Osteocyte (in vitro differentiated cells): ENCODE measurements around the gene PEX11G. TPM values are rescaled to one million over a fixed set of nuclear protein-coding genes. Genes with fewer than 3 reads are reported as not detected.
"Not testable (repeated sequence)": the region's sequence is repeated elsewhere in the genome, so short reads cannot be mapped to it uniquely, and the experiment has no call there.

Source experiments
- DNase-seq: peaks from one replicate; pipeline ENCODE4 v3.0.0; 2021; ENCODE audit warnings: mixed read lengths; ENCODE audit not compliant: unreplicated experiment; ENCODE audit errors: extremely low spot score
- H3K27ac Mint-ChIP-seq: one replicate; pipeline ENCODE4 v1.8.0; 2021; ENCODE audit warnings: mild to moderate bottlenecking, mixed read lengths; ENCODE audit not compliant: unreplicated experiment
- H3K27me3 Mint-ChIP-seq: one replicate; pipeline ENCODE4 v1.8.0; 2021; ENCODE audit warnings: mixed read lengths; ENCODE audit not compliant: unreplicated experiment
- H3K36me3 Mint-ChIP-seq: one replicate; pipeline ENCODE4 v1.8.0; 2021; ENCODE audit warnings: mixed read lengths; ENCODE audit not compliant: unreplicated experiment
- H3K4me1 Mint-ChIP-seq: one replicate; pipeline ENCODE4 v1.8.0; 2021; ENCODE audit warnings: mixed read lengths; ENCODE audit not compliant: unreplicated experiment
- H3K4me3 Mint-ChIP-seq: one replicate; pipeline ENCODE4 v1.8.0; 2021; ENCODE audit warnings: mild to moderate bottlenecking, moderate library complexity, mixed read lengths; ENCODE audit not compliant: unreplicated experiment
- H3K9me3 Mint-ChIP-seq: one replicate; pipeline ENCODE4 v1.8.0; 2021; ENCODE audit warnings: mixed read lengths; ENCODE audit not compliant: unreplicated experiment
- CTCF ChIP-seq: fragments of 200-600 bp; sonication (generic); IDR thresholded peaks from 2 replicates; pipeline ENCODE4 v1.5.0; 2021; ENCODE audit warnings: antibody characterized with exemption, mild to moderate bottlenecking, moderate library complexity
- total RNA-seq: library from RNA; stranded (reverse); gene quantifications from 2 replicates; pipeline ENCODE4 v1.2.1, GENCODE V29; 2021

PEX11G gene
- total RNA-seq, 1 donor from 2014 or later, result 2.1 TPM

GRCh38 chr19:7456964-7457541 is 31.8 kb downstream of the PEX11G start:
- DNase-seq, result no peak
- Mint-ChIP-seq H3K27me3 (no peaks in the 10 kb centered on the region), H3K4me1 (peaks cover 7% of the 10 kb centered on the region), H3K4me3 (no peak overlapping the region), H3K36me3 (peaks cover 38% of the 10 kb centered on the region), H3K27ac (no peak overlapping the region), H3K9me3 (no peaks in the 10 kb centered on the region)
- no peak for TF ChIP-seq CTCF

- Mint-ChIP-seq H3K9me3 (peaks cover 2% of the 10 kb centered on the region), H3K27ac (no peak overlapping the region), H3K36me3 (peaks cover 45% of the 10 kb centered on the region), H3K4me1 (peaks cover 7% of the 10 kb centered on the region), H3K4me3 (no peak overlapping the region), H3K27me3 (no peaks in the 10 kb centered on the region)
- DNase-seq, result no peak
- no peak for TF ChIP-seq CTCF
These were observed 33.1 kb downstream of the PEX11G start for GRCh38 chr19:7455600-7456296.

- Mint-ChIP-seq H3K9me3 (peaks cover 9% of the 10 kb centered on the region), H3K36me3 (peaks cover 51% of the 10 kb centered on the region), H3K27ac (no peak overlapping the region), H3K4me3 (no peak overlapping the region), H3K27me3 (no peaks in the 10 kb centered on the region), H3K4me1 (no peaks in the 10 kb centered on the region)
- TF ChIP-seq CTCF, result no peak
- DNase-seq, result no peak
These were observed 33.8 kb downstream of the PEX11G start for GRCh38 chr19:7454998-7455397.

- peaks cover 57% of the 10 kb centered on the region for H3K36me3 Mint-ChIP-seq
These were observed 38.3 kb downstream of the PEX11G start for GRCh38 chr19:7450243-7451223.

GRCh38 chr19:7449391-7450070 is 39.3 kb downstream of the PEX11G start:
- not testable (repeated sequence) for H3K4me3 Mint-ChIP-seq, H3K4me1 Mint-ChIP-seq, H3K27me3 Mint-ChIP-seq, DNase-seq, H3K9me3 Mint-ChIP-seq, H3K27ac Mint-ChIP-seq
- peaks cover 54% of the 10 kb centered on the region for H3K36me3 Mint-ChIP-seq

More at GRCh38 chr19:7450243-7451223, 38.3 kb downstream of the PEX11G start:
- H3K4me1 Mint-ChIP-seq, result no peaks in the 10 kb centered on the region
- no peak overlapping the region for H3K27ac Mint-ChIP-seq
- no peak overlapping the region for H3K4me3 Mint-ChIP-seq
- TF ChIP-seq CTCF, result no peak
- H3K9me3 Mint-ChIP-seq, result peaks cover 9% of the 10 kb centered on the region
- H3K27me3 Mint-ChIP-seq, result no peaks in the 10 kb centered on the region
- no peak for DNase-seq
